OCI-LY3 (cell line): ENCODE data around the gene TNKS2.

Experiments used
- H2AFZ ChIP-seq: fragments of 200-600, 300-600 bp; shearing (Covaris generic); 2 replicates; pipeline ENCODE4 v1.6.0; 2014; ENCODE audit warnings: antibody characterized with exemption, low read depth, low read length
- H3K27ac ChIP-seq: fragments of 200-600, 300-600 bp; sonication (generic); 2 replicates; pipeline ENCODE4 v1.5.1; 2014; ENCODE audit warnings: mild to moderate bottlenecking, low read length, moderate library complexity, mixed read lengths
- H3K27me3 ChIP-seq: fragments of 200-600, 300-600 bp; sonication (generic); 2 replicates; pipeline ENCODE4 v1.6.1; 2014; ENCODE audit warnings: low read depth, low read length, mixed read lengths
- H3K36me3 ChIP-seq: fragments of 200-600, 300-600 bp; sonication (generic); replicated peaks from 2 replicates; pipeline ENCODE3; 2014; ENCODE audit warnings: low read depth, low read length, mixed read lengths
- H3K4me1 ChIP-seq: fragments of 300-600, 200-600 bp; sonication (generic); 2 replicates; pipeline ENCODE4 v1.6.1; 2014; ENCODE audit warnings: low read length, mixed read lengths
- H3K4me2 ChIP-seq: fragments of 200-600, 300-600 bp; sonication (generic); 2 replicates; pipeline ENCODE4 v1.6.1; 2014; ENCODE audit warnings: low read length, mixed read lengths
- H3K4me3 ChIP-seq: fragments of 300-600, 200-600 bp; sonication (generic); 2 replicates; pipeline ENCODE4 v1.5.1; 2014; ENCODE audit warnings: antibody characterized with exemption, mild to moderate bottlenecking, low read length, moderate library complexity
- H3K79me2 ChIP-seq: fragments of 300-600, 200-600 bp; shearing (Covaris generic); 2 replicates; pipeline ENCODE4 v1.6.1; 2014; ENCODE audit warnings: mild to moderate bottlenecking, low read length, mixed read lengths
- H3K9ac ChIP-seq: fragments of 300-600, 200-600 bp; shearing (Covaris generic); 2 replicates; pipeline ENCODE4 v1.6.0; 2014; ENCODE audit warnings: mild to moderate bottlenecking, low read length, moderate library complexity
- H3K9me3 ChIP-seq: fragments of 200-600, 300-600 bp; shearing (Covaris generic); 2 replicates; pipeline ENCODE4 v1.6.1; 2014; ENCODE audit warnings: low read length, mixed read lengths; ENCODE audit not compliant: insufficient read depth
- H4K20me1 ChIP-seq: fragments of 200-600, 300-600 bp; sonication (generic); 2 replicates; pipeline ENCODE4 v1.6.1; 2016; ENCODE audit warnings: low read length, mixed read lengths; ENCODE audit not compliant: insufficient read depth
- EZH2phosphoT487 ChIP-seq: fragments of 200-600 bp; shearing (Covaris generic); IDR thresholded peaks from 2 replicates; pipeline ENCODE4 v1.6.1; 2018; ENCODE audit warnings: antibody characterized with exemption, mixed run types, low read depth
- TF ChIP-seq, protein P1 (sequence below): fragments of 200-600, 300-600 bp; sonication (generic); IDR thresholded peaks from 2 replicates; pipeline ENCODE4 v1.5.1; 2014; ENCODE audit warnings: antibody characterized with exemption, low read length, low read depth

TNKS2 gene

DNA sequence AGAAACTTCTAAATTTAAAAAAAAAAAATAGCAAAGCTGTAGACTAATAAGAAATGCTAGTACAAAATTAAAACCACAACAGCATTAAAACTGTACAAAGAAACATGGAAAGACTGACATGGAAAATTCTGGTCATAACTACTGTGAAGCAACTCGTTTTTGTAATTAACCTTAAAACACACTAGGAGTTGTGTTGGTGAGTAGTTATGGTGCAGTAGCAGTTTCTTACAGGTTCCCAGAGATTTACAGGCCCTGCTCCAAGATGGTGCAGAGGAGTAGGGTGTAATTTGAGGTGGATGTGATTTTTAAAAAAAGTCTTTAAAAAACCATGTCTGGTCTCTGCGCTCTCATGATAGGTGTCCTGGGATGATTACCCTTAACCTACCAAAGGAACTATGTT is 31.0 kb downstream of the TNKS2 start:
- no peak overlapping the region for H3K27ac ChIP-seq
- no peaks in the 10 kb centered on the region for H3K27me3 ChIP-seq
- H4K20me1 ChIP-seq: no peaks in the 10 kb centered on the region
- no peak overlapping the region for H3K9ac ChIP-seq
- no peak overlapping the region for H3K4me2 ChIP-seq
- H3K9me3 ChIP-seq: no peaks in the 10 kb centered on the region
- H3K36me3 ChIP-seq: peaks cover 44% of the 10 kb centered on the region
- H3K4me3 ChIP-seq: no peak overlapping the region
- H2AFZ ChIP-seq: no peak overlapping the region
- no peaks in the 10 kb centered on the region for H3K4me1 ChIP-seq
- TF ChIP-seq, protein P1, sequence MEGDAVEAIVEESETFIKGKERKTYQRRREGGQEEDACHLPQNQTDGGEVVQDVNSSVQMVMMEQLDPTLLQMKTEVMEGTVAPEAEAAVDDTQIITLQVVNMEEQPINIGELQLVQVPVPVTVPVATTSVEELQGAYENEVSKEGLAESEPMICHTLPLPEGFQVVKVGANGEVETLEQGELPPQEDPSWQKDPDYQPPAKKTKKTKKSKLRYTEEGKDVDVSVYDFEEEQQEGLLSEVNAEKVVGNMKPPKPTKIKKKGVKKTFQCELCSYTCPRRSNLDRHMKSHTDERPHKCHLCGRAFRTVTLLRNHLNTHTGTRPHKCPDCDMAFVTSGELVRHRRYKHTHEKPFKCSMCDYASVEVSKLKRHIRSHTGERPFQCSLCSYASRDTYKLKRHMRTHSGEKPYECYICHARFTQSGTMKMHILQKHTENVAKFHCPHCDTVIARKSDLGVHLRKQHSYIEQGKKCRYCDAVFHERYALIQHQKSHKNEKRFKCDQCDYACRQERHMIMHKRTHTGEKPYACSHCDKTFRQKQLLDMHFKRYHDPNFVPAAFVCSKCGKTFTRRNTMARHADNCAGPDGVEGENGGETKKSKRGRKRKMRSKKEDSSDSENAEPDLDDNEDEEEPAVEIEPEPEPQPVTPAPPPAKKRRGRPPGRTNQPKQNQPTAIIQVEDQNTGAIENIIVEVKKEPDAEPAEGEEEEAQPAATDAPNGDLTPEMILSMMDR: no peak
- no peak for TF ChIP-seq EZH2phosphoT487
- no peaks in the 10 kb centered on the region for H3K79me2 ChIP-seq

DNA sequence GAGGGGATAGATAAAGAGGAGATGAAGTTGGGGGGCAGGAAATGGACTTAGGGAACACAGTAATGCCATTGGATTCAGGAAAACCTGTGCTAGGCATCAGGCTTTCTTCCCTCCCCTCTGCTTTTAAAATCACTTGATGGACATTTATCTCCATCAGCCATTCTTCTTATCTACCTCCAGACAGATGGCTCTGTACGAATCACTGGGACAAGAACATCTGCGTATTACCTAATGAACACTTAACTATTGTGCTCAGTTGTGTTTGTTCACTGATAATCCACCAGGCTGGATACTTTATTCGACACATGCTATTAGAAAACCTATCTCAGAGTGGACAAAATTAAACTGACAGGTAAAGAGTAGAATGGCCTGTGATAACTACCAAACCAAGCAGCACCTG is 40.0 kb downstream of the TNKS2 start:
- no peaks in the 10 kb centered on the region for H3K9me3 ChIP-seq
- H3K79me2 ChIP-seq: no peaks in the 10 kb centered on the region
- H3K27me3 ChIP-seq: no peaks in the 10 kb centered on the region
- no peak overlapping the region for H2AFZ ChIP-seq
- H3K27ac ChIP-seq: no peak overlapping the region
- no peaks in the 10 kb centered on the region for H4K20me1 ChIP-seq
- no peaks in the 10 kb centered on the region for H3K4me1 ChIP-seq
- H3K4me3 ChIP-seq: no peak overlapping the region
- peaks cover 40% of the 10 kb centered on the region for H3K36me3 ChIP-seq
- H3K4me2 ChIP-seq: no peak overlapping the region
- TF ChIP-seq, protein P1: no peak
- no peak for TF ChIP-seq EZH2phosphoT487
- no peak overlapping the region for H3K9ac ChIP-seq

DNA sequence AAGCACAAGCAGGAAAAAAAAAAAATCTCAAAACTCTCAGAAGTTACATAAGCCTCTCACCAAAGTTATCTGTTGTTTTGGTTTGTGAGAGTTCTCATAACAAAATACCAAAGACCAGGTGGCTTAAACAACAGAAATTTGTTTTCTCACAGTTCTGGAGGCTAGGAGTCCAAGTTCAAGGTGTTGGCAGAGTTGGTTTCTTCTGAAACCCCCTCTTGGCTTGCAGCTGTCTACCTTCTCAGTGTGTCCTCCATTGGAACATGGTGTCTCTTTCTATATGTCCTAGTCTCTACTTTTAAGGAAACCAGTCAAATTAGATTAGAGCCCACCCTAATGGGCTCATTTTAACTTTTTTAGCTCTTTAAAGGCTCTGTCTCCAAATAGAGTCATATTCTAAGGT is 44.9 kb downstream of the TNKS2 start:
- no peaks in the 10 kb centered on the region for H3K9me3 ChIP-seq
- H3K36me3 ChIP-seq: peaks cover 41% of the 10 kb centered on the region
- H2AFZ ChIP-seq: no peak overlapping the region
- H3K9ac ChIP-seq: no peak overlapping the region
- no peaks in the 10 kb centered on the region for H3K79me2 ChIP-seq
- H3K27ac ChIP-seq: no peak overlapping the region
- H4K20me1 ChIP-seq: no peaks in the 10 kb centered on the region
- H3K4me2 ChIP-seq: no peak overlapping the region
- peaks cover 12% of the 10 kb centered on the region for H3K4me1 ChIP-seq
- TF ChIP-seq EZH2phosphoT487: no peak
- TF ChIP-seq, protein P1: no peak
- H3K4me3 ChIP-seq: no peak overlapping the region
- H3K27me3 ChIP-seq: no peaks in the 10 kb centered on the region

DNA sequence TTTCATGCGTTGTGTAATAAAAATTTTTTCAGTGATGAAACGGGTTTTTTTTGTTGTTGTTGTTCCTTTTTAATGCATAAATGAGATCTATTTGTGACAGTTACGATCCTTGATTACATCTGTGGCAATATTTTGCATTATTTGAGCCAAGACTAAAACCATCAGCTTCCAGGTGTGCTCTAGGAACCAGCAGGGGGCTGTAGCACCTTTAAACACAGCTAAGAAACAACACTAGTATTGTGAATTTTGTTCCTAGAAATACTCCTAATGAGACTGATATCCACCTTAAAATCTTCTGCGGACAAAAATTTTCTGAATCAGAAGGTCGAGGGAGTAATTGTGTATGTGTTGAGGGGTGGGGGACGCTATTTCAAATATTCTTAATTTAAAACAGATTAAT is 58.4 kb downstream of the TNKS2 start:
- Histone ChIP-seq H3K4me1 (peaks cover 16% of the 10 kb centered on the region), H2AFZ (no peak overlapping the region), H3K27ac (no peak overlapping the region), H3K79me2 (no peaks in the 10 kb centered on the region), H3K27me3 (no peaks in the 10 kb centered on the region), H3K9me3 (no peaks in the 10 kb centered on the region), H4K20me1 (no peaks in the 10 kb centered on the region), H3K9ac (no peak overlapping the region), H3K4me2 (no peak overlapping the region), H3K36me3 (peaks cover 19% of the 10 kb centered on the region), H3K4me3 (no peak overlapping the region)
- TF ChIP-seq, protein P1: peak; percentile 47
- no peak for TF ChIP-seq EZH2phosphoT487
